Measurements from ENCODE around the gene ATP6V1E1. TPM values are rescaled to one million over a fixed set of nuclear protein-coding genes. Genes with fewer than 3 reads are reported as not detected.
A peak's percentile ranks its signal among the peaks of the same experiment; 100 is the strongest.

Gene ATP6V1E1
- total and polyA plus RNA-seq, 2 of the 13 experiments (the other 11 are each of a cell fraction or from before 2014, with no cell fraction given): 69.3 to 90.9 TPM

- TF ChIP-seq GATA4 (IDR thresholded peaks at IDR 0.05; ENCODE audit: borderline replicate concordance, low read depth) (peak; percentile 25; the same call in 1 of the 2 replicates), PAF1 (CRISPR knock-in tag; IDR thresholded peaks at IDR 0.05) (no peak), ZNF20 (CRISPR knock-in tag; IDR thresholded peaks at IDR 0.05) (peak; percentile 77; the same call in 1 of the 2 replicates), STAT5B (CRISPR knock-in tag; IDR thresholded peaks at IDR 0.05) (no peak), ATRX (CRISPR knock-in tag; IDR thresholded peaks at IDR 0.05; ENCODE audit: borderline replicate concordance) (no peak), CREM (IDR thresholded peaks at IDR 0.05) (peak; percentile 78), CREM (CRISPR knock-in tag; IDR thresholded peaks at IDR 0.05) (no peak), ZNF124 (CRISPR knock-in tag; IDR thresholded peaks at IDR 0.05) (no peak), ZNF331 (CRISPR knock-in tag; IDR thresholded peaks at IDR 0.05) (peak; percentile 31; the same call in 1 of the 2 replicates), ZNF850 (CRISPR knock-in tag; conservative IDR thresholded peaks at IDR 0.05) (no peak), FLYWCH1 (CRISPR knock-in tag; IDR thresholded peaks at IDR 0.05) (peak; percentile 90; the same call in 1 of the 2 replicates), KMT2B (CRISPR knock-in tag; IDR thresholded peaks at IDR 0.05) (peak; percentile 76; the same call in 1 of the 2 replicates), NFRKB (IDR thresholded peaks at IDR 0.05) (peak; percentile 54; the same call in 1 of the 2 replicates), MIER3 (CRISPR knock-in tag; IDR thresholded peaks at IDR 0.05; ENCODE audit: borderline replicate concordance) (no peak), ZSCAN30 (CRISPR knock-in tag; IDR thresholded peaks at IDR 0.05) (peak; percentile 22; the same call in 1 of the 2 replicates), SRY (CRISPR knock-in tag; IDR thresholded peaks at IDR 0.05) (peak; percentile 60), ZNF775 (CRISPR knock-in tag; IDR thresholded peaks at IDR 0.05; ENCODE audit: borderline replicate concordance) (no peak), ISL2 (CRISPR knock-in tag; IDR thresholded peaks at IDR 0.05) (peak; percentile 72; the same call in 1 of the 2 replicates), TRIM24 (CRISPR knock-in tag; IDR thresholded peaks at IDR 0.05) (no peak), MEIS2 (CRISPR knock-in tag; IDR thresholded peaks at IDR 0.05) (no peak), ZNF761 (CRISPR knock-in tag; conservative IDR thresholded peaks at IDR 0.05) (0 out of 2 replicates have a peak, but pooled peaks have one; percentile 64), TFDP2 (CRISPR knock-in tag; IDR thresholded peaks at IDR 0.05) (peak; percentile 60), ZNF788 (CRISPR knock-in tag; IDR thresholded peaks at IDR 0.05; ENCODE audit: borderline replicate concordance) (no peak; the same call in 1 of the 2 replicates)
- TF ChIP-seq, protein P1, sequence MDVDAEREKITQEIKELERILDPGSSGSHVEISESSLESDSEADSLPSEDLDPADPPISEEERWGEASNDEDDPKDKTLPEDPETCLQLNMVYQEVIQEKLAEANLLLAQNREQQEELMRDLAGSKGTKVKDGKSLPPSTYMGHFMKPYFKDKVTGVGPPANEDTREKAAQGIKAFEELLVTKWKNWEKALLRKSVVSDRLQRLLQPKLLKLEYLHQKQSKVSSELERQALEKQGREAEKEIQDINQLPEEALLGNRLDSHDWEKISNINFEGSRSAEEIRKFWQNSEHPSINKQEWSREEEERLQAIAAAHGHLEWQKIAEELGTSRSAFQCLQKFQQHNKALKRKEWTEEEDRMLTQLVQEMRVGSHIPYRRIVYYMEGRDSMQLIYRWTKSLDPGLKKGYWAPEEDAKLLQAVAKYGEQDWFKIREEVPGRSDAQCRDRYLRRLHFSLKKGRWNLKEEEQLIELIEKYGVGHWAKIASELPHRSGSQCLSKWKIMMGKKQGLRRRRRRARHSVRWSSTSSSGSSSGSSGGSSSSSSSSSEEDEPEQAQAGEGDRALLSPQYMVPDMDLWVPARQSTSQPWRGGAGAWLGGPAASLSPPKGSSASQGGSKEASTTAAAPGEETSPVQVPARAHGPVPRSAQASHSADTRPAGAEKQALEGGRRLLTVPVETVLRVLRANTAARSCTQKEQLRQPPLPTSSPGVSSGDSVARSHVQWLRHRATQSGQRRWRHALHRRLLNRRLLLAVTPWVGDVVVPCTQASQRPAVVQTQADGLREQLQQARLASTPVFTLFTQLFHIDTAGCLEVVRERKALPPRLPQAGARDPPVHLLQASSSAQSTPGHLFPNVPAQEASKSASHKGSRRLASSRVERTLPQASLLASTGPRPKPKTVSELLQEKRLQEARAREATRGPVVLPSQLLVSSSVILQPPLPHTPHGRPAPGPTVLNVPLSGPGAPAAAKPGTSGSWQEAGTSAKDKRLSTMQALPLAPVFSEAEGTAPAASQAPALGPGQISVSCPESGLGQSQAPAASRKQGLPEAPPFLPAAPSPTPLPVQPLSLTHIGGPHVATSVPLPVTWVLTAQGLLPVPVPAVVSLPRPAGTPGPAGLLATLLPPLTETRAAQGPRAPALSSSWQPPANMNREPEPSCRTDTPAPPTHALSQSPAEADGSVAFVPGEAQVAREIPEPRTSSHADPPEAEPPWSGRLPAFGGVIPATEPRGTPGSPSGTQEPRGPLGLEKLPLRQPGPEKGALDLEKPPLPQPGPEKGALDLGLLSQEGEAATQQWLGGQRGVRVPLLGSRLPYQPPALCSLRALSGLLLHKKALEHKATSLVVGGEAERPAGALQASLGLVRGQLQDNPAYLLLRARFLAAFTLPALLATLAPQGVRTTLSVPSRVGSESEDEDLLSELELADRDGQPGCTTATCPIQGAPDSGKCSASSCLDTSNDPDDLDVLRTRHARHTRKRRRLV (CRISPR knock-in tag; IDR thresholded peaks at IDR 0.05): peak; percentile 76
- TF ChIP-seq, protein P2, sequence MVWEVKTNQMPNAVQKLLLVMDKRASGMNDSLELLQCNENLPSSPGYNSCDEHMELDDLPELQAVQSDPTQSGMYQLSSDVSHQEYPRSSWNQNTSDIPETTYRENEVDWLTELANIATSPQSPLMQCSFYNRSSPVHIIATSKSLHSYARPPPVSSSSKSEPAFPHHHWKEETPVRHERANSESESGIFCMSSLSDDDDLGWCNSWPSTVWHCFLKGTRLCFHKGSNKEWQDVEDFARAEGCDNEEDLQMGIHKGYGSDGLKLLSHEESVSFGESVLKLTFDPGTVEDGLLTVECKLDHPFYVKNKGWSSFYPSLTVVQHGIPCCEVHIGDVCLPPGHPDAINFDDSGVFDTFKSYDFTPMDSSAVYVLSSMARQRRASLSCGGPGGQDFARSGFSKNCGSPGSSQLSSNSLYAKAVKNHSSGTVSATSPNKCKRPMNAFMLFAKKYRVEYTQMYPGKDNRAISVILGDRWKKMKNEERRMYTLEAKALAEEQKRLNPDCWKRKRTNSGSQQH (CRISPR knock-in tag; IDR thresholded peaks at IDR 0.05; ENCODE audit: low read depth): peak; percentile 30
Measured at GRCh38 chr22:17638432-17639246, 10.1 kb upstream of the ATP6V1E1 start, which contains the start of gene BCL2L13 (continued).

Data from HepG2 (cell line).